Heart right ventricle (tissue), 16 donors: ENCODE measurements around the gene GDAP2. TPM values are rescaled to one million over a fixed set of nuclear protein-coding genes. Genes with fewer than 3 reads are reported as not detected.

Experiments used
- ATAC-seq, 8 donors: fragments of 200-7000 bp; cut with Tn5 transposase; one replicate each; pipeline ENCODE4 v1.9.1; 2020; ENCODE audit warnings: mild to moderate bottlenecking in 8 of 8, moderate library complexity in 8 of 8, moderate number of reproducible peaks in 1 of 8
- DNase-seq, 2 donors: peaks; one replicate each; pipeline ENCODE4 v3.0.0-alpha.2; 2020
- H3K27ac ChIP-seq, 10 donors: fragments of 200-600 bp; sonication (generic) in 2 of 10; one replicate each; pipeline versions ENCODE4 v1.5.0 to v1.8.0; 2020 to 2022; ENCODE audit warnings: mild to moderate bottlenecking in 3 of 10
- H3K27me3 ChIP-seq, 7 donors: fragments of 200-600 bp; one replicate each; pipeline ENCODE4 v1.8.0; 2021 to 2022; ENCODE audit warnings: mild to moderate bottlenecking in 2 of 7
- H3K36me3 ChIP-seq, 9 donors: fragments of 200-600 bp; sonication (generic) in 1 of 9; one replicate each; pipeline versions ENCODE4 v1.5.0 to v1.8.0; 2020 to 2022; ENCODE audit warnings: mild to moderate bottlenecking in 2 of 9
- H3K4me1 ChIP-seq, 9 donors: fragments of 200-600 bp; sonication (generic) in 1 of 9; one replicate each; pipeline versions ENCODE4 v1.5.0 to v1.8.0; 2020 to 2022; ENCODE audit warnings: mild to moderate bottlenecking in 4 of 9
- H3K4me3 ChIP-seq, 10 donors: fragments of 200-600 bp; sonication (generic) in 2 of 10; one replicate each; pipeline versions ENCODE4 v1.5.0 to v1.8.0; 2020 to 2022; ENCODE audit warnings: mild to moderate bottlenecking in 7 of 10, moderate library complexity in 2 of 10
- H3K9me3 ChIP-seq, 11 donors: fragments of 200-600 bp in 10 of 11; sonication (generic) in 2 of 11; one replicate each; pipeline versions ENCODE4 v1.5.0 to v1.8.0; 2013 to 2022; ENCODE audit warnings: mild to moderate bottlenecking in 2 of 11, control low read depth in 1 of 11, moderate library complexity in 1 of 11
- CTCF ChIP-seq, 9 donors: fragments of 200-600 bp; sonication (generic) in 2 of 9; IDR thresholded peaks; one replicate each; pipeline versions ENCODE4 v1.5.0 to v1.8.0; 2021 to 2022; ENCODE audit warnings: antibody characterized with exemption in 9 of 9, mild to moderate bottlenecking in 5 of 9, moderate library complexity in 1 of 9
- WGBS, 2 donors: extraction: QIAGEN DNeasy Blood & Tissue Kit; methylation state at CpG; one replicate each; pipeline ENCODE4 v1.1.7; 2013; ENCODE audit warnings: inconsistent platforms in 1 of 2; 5-methylcytosine and 5-hydroxymethylcytosine counted together
- intact Hi-C, 10 donors: fragments of 100-400 bp; cut with DNase I; formaldehyde crosslinking; loops; one replicate each; pipeline versions ENCODE4 v1.11.1 to v1.14.2; 2022
- polyA plus RNA-seq, 2 donors: library from polyadenylated mRNA; stranded (reverse); fragments of 200-250 nt; gene quantifications; one replicate each; pipeline ENCODE4 v1.2.3, GENCODE V29; 2013
- total RNA-seq, 10 donors: library from RNA; stranded (reverse); fragmentation: NEBNext Ultra II Directional in 3 of 10; extraction: Animal tissue kit (Norgen Biotek cat#: 25700) in 3 of 10; gene quantifications; one replicate each; pipeline versions ENCODE4 v1.2.1 to v1.2.4, GENCODE V29; 2021 to 2023
- donor health status: Arrhythmogenic right ventricular cardiomyopathy.
- donor health status: ischemic (EF 13 %, LVEDD 7.1; RV severe dilation, severe dysfunction).
- donor health status: healthy with polysubstance abuse.
- donor health status: DM: no; HTN: yes; CAD: no.
- donor health status: DM: no; HTN: no; CAD: no.
- donor health status: ischemic (EF 25% LVEDD 6.9; RV normal size, moderate dysfunction).
- donor health status: ischemic (EF 25% LVEDD 5.7; RV mildly dilated, moderate dysfunction).
- donor health status: healthy.
- donor health status: DM: yes; HTN: yes; CAD: no.
- donor health status: Ischemic cardiomyopathy.
- donor health status: ischemic (EF 35%, LVEDD 5.7; RV mildly dilated, moderate dysfunction).
- donor health status: nonischemic (EF 11% LVEDD 7.7; RV severe dilation, severe dysfunction).
- donor health status: DM: yes; HTN: yes; CAD: no.
- donor health status: PGD.
- donor health status: ischemic (EF 29% LVEDD 5.4; RV normal size, mild dysfunction).
- donor health status: nonischemic (EF 23%, LVEDD 6.1; RV moderate dilation, normal function).

Gene GDAP2
- total and polyA plus RNA-seq, 12 donors, result 1.7 to 24.2 (median 17.7) TPM

- DNase-seq (no peak), ATAC-seq (no peak)
- intact Hi-C loops, result no loop called here
- Histone ChIP-seq H3K4me1 (no peaks in the 10 kb centered on the region), H3K27me3 (no peaks in the 10 kb centered on the region), H3K9me3 (no peaks in the 10 kb centered on the region), H3K36me3 (peaks cover 0 to 97% (median 4%) of the 10 kb centered on the region in 9 donors), H3K27ac (no peak overlapping the region), H3K4me3 (no peak overlapping the region)
- TF ChIP-seq CTCF (IDR thresholded peaks at IDR 0.05), result no peak
- WGBS, 2 donors, result 72 to 76% methylated on average over 2 of the region's 2 CpGs
Observed at GRCh38 chr1:117886101-117886795, 43.2 kb downstream of the GDAP2 start.

DNA sequence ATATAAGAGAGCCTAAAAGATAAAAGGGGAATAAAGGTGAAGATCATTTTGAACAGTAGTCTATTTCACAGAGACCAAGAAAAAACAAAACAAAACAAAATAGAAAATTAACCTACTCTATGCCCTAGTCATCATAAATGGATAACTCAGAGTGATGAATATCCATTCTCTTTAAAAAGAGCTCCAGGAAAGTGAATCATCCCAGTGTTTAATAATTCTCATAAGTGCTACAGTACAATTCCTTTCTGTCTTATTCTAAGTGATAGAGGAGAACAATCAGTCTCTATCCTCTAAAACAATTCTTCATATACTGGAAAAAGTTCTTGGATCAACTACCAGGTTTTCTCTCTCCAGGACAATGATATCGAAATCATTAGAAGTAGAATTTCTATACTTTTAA lies 45.8 kb downstream of the GDAP2 start:
- intact Hi-C loops, result no loop called here
- Histone ChIP-seq H3K27me3 (no peaks in the 10 kb centered on the region), H3K9me3 (no peaks in the 10 kb centered on the region), H3K4me3 (no peak overlapping the region), H3K27ac (no peak overlapping the region), H3K36me3 (peaks cover 0 to 97% (median 25%) of the 10 kb centered on the region in 9 donors), H3K4me1 (no peaks in the 10 kb centered on the region)
- no peak for DNase-seq
- TF ChIP-seq CTCF (IDR thresholded peaks at IDR 0.05), result no peak
- ATAC-seq, result no peak
- 97 to 100% methylated on average over 1 of the region's 1 CpG for WGBS, 2 donors

- WGBS, 2 donors, result 91 to 98% methylated on average over 1 of the region's 1 CpG
- intact Hi-C loops, result loop anchor here in 1 of 10 donors (10.0 kb wide), 1 partner anchor 354 kb away; no protein-coding TSS in a partner anchor
- DNase-seq (no peak), ATAC-seq (no peak)
- Histone ChIP-seq H3K36me3 (peaks cover 0 to 100% (median 67%) of the 10 kb centered on the region in 9 donors), H3K4me1 (no peaks in the 10 kb centered on the region), H3K27me3 (no peaks in the 10 kb centered on the region), H3K27ac (no peak overlapping the region), H3K4me3 (no peak overlapping the region), H3K9me3 (peaks cover 0 to 9% (median 0%) of the 10 kb centered on the region in 11 donors)
- no peak for TF ChIP-seq CTCF (IDR thresholded peaks at IDR 0.05)
Observed at GRCh38 chr1:117879284-117879683, 50.1 kb downstream of the GDAP2 start.

- 89 to 93% methylated on average over 1 of the region's 1 CpG for WGBS, 2 donors
- ATAC-seq, result no peak
- Histone ChIP-seq H3K9me3 (peaks cover 0 to 9% (median 0%) of the 10 kb centered on the region in 11 donors), H3K4me3 (no peak overlapping the region), H3K4me1 (no peaks in the 10 kb centered on the region), H3K27me3 (no peaks in the 10 kb centered on the region), H3K27ac (no peak overlapping the region), H3K36me3 (peaks cover 0 to 100% (median 76%) of the 10 kb centered on the region in 9 donors)
- no peak for DNase-seq
- intact Hi-C loops, result loop anchor here in 1 of 10 donors (10.0 kb wide), 1 partner anchor 353 kb away; no protein-coding TSS in a partner anchor
- TF ChIP-seq CTCF (IDR thresholded peaks at IDR 0.05), result no peak
Observed at GRCh38 chr1:117877823-117878222, 51.6 kb downstream of the GDAP2 start.
